Measurements from ENCODE around the gene APBA2.
"Not testable (repeated sequence)": the region's sequence is repeated elsewhere in the genome, so short reads cannot be mapped to it uniquely, and the experiment has no call there.

The APBA2 gene

DNA sequence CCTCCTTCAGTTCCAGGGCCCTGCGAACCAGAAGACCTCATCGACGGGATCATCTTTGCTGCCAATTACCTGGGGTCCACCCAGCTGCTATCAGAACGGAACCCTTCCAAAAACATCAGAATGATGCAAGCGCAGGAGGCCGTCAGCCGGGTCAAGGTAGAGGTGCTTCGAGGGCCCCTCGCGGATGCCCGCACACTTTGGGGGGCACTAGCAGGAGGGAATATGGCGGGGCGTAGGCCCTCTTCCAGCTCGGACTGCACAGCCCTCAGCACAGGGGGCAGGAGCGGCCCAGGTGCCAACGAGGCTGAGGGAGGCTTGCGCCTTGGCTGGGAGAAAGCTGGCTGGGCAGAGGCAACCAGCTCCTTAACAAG lies 207.3 kb downstream of the APBA2 start:
- DNase-seq, result no peak

DNA sequence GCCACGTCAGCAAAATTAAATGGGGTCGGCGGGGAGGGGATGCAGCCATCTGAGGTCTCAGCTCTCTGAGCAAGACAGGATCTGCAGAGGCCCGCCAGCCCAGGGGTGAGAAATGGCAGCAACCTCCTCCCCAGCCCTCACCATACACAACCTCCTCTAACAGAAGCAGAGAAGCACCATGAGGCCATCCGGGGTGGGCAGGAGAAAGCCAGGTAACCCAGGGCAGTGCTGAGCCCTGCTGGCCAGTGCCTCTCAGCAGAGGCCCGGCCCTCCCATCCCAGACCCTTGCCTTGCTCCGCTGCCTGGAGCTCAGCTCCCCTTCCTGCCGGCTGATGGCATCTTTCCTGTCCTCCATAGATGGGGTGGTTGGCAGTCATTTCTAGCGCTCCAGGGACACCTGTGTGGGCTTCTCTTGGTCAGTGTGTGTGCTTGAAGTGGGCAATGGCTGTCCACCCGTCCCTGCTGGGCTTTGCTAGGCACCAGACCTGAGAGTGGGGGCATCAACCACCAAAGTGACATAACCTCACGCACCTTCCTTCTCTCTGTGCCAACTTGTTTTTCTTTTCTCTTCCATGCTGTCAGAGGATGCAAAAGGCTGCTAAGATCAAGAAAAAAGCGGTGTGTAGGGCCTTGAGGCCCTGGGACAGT lies 208.0 kb downstream of the APBA2 start:
- no peak for DNase-seq

DNA sequence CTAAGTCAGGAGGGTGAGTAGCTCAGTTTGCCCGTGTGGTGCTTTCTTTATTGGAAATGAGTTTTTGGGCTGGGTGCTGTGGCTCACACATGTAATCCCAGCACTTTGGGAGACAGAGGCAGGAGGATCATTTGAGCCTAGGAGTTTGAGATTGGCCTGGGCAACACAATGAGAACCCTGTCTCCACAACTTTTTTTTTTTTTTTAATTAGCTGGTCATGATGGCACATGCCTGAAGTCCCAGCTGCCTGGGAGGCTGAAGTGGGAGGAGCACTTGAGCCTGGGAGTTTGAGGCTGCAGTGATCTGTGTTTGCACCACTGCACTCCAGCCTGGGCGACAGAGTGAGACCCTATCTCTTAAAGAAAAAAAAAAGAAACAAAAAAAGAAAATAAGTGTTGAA lies 208.9 kb downstream of the APBA2 start:
- no peak for DNase-seq

DNA sequence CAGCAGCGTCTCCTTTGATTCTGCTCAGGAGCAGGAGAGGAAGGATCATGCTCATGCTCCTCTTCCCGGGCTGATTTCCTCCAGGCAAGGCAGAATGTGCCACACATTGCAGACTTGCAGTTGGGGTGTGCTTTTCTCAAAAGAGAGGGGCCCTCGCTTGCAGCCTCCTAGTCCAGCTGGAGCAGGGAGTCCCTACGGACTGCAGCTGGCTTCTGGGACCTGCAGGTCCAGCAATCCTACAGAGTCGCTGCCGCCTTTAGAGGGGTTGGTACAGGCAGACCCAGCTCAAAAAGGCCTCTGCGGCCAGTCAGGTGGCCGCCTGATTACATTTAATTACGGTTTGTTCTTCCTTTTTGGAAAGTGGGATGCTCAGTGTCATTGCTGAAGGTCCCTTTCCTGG lies 210.0 kb downstream of the APBA2 start:
- no peak for DNase-seq

DNA sequence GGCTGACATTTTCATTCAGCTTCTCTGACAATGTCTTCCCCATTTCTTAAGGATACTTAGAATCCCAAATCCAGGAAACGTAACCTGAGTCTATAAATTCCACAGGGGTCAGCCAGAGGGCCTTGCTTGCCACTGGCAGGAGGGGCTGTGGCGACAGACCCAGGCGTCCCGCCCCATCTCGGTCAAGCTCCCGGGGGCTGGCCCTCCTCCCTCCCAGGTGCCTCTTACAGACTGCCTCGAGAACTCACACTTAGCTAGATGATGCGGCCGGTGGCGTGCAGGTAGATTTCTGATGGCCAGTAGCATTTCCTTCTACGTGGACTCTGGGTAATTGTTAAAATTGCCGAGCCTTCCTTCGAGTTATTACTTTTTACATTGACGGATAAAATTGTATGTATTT lies 211.4 kb downstream of the APBA2 start:
- DNase-seq, result no peak

DNA sequence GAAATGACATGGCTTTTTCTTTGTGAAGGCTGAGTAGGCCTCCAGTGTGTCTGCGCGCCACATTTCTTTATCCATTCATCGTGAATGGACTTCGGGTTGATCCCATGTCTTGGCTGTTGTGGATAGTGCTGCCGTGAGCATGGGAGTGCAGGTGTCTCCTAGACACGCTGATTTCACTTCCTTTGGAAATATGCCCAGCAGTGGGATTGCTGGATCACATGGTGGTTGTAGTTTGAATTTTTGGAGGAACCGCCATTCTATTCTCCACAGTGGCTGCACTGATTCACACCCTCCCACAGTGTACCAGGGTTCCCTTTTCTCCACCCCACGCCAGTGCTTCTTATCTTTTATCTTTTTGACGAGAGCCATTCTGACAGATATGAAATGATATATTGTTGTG lies 212.2 kb downstream of the APBA2 start:
- no peak for DNase-seq

DNA sequence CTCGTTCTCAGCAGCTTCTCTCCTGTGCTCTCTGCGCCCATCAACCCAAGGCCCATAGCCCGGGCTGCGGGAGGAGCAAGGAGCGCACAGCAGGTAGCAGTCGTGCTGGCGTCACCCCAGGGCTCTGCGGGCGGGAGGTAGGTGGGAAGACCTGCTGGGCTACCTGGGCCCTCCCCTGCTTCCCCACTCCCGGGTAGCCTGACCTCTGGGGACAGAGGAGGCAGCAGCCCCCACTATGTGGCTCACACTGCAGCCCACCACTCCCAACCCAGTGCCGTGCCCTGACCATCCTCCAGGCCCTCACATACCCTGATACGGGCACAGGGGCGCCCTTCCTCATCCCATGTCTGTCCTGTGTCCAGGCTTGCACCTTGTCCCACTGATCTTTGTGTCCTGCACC lies 212.9 kb downstream of the APBA2 start:
- no peak for DNase-seq

DNA sequence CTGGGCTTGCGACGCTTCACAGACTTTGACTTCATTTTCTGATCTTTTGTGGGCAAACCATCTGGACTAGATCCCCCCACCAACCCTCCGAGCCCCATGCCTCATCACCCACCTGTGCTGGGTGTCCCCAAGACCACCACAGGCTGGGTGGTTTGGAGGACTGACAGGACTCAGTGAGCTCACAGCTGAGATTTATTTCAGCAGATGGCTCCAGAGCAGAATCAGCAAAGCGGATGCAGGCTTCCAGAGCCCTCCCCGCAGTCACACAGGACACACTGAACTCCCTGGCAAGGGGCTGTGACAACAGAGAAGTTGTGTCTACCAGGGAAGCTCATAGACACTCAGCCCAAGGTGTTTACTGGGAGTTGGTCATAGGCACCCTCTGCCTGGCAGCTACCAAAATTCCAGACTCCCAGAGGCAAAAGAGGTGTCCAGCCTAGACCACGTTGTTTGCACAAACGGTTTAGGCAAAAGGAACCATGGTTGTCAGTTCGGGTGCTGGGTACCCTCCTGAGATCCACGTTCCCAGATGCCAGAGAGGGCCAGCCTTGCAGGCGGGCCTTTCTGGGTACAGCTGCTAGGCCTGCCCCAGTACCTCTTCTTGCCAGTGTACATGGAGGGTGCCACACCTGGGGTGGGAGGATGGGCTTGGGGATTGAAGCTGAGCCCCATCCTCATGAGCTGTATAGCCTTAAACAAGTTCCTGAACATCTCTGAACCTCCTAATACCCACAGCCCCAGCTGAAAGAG lies 213.5 kb downstream of the APBA2 start:
- DNase-seq, result no peak

DNA sequence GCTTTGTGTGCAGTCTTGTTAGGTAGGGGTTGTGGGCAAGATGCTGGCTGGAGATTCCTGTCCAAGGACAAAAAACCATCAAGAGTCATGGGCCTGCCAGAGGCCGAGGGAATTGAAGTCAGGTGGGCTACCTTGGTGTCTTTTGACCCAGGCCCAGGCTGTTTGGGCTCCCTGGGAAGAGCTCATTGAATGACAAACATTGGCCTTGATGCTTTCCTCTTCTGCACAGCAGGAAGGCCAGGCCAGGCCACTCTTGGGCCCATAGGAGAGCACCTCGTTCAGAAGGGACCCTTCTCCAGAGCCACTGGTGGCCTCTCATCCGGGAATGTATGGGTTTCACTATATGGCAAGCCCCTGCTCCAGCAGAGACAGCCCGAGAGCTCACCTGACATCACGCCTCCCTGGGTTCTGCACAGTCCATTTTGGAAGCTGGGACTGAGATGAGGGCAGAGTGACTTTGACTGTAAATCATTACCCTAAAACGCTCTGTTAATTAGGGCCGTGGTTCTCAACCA lies 214.8 kb downstream of the APBA2 start:
- no peak for DNase-seq

DNA sequence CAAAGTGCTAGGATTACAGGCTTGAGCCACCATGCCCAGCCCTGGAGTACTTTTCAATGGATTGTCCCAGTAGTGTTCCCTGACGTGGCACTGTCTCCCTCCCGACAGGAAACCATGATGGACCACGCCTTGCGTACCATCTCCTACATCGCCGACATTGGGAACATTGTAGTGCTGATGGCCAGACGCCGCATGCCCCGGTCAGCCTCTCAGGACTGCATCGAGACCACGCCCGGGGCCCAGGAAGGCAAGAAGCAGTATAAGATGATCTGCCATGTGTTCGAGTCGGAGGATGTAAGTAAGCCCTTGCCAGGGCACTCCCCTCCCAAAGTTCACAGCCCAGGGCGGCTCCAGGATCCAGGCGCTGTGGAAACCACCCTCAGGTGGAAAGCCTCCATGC lies 215.7 kb downstream of the APBA2 start:
- DNase-seq, result no peak

DNA sequence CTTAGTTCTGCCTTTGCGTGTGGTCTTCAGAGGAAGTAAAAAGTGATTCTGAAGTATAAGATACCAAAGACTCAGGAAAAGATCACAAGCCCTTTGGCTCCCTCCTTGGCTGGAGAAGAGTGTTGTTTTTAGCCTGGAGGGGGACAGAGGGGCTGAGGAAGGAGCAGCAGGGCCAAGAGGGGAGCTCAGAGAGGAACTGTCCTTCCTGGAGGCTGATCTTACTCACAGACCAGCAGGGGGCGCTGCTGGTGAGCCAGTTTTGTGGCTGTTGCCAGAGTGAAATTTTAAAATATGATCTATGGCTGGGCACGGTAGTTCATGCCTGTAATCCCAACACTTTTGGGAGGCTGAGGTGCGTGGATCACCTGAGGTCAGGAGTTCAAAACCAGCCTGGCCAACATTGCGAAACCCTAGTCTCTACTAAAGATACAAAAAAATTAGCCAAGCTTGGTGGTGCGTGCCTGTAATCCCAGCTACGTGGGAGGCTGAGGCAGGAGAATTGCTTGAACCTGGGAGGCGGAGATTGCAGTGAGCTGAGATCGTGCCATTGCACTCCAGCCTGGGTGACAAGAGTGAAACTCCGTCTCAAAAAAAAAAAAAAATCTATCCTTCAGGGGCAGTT lies 216.5 kb downstream of the APBA2 start:
- not testable (repeated sequence) for DNase-seq

DNA sequence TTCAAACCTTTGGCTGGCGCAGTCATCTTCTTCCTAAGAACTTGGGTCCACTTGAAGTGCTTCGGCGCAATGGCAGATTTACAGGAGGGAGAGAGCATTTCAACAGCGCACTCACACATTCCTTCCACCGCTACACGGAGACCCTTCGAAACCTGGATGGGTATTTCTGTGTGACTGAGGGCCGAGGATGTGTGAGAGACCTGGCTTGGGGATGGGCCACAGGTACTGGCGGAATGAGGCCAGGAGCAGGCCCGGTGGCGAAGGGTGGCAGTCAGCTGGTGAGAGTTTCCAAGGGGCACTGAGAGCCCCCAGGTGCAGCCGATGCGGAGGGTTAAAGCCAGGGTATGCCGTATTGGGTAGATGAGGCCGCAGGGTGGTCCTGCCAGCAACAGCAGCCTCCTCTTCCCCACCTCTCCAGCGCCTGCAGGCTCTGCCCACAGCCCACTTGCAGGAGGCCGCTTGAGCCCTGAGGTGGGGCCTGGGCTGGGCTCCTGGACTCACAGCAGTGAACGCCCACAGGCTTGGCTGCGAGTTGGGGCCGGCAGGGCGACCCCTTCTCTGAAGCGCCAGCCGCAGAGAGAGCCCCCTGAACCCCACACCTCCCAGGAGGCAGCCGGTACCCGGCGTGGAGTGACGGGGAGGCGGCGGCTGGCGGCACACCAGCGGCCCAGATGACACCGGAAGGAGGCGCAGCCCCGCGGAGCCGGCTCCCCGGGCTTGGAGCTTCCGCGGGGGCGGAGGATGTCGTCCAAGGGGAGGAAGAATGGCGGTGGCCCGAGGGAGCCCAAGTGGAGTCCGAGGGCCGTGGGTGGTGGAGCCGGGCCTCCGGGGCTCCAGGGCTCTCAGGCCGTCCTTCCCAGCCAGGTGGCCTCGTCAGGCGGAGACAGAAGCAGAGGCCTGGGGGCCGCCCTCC lies 217.4 kb downstream of the APBA2 start:
- no peak for DNase-seq

DNA sequence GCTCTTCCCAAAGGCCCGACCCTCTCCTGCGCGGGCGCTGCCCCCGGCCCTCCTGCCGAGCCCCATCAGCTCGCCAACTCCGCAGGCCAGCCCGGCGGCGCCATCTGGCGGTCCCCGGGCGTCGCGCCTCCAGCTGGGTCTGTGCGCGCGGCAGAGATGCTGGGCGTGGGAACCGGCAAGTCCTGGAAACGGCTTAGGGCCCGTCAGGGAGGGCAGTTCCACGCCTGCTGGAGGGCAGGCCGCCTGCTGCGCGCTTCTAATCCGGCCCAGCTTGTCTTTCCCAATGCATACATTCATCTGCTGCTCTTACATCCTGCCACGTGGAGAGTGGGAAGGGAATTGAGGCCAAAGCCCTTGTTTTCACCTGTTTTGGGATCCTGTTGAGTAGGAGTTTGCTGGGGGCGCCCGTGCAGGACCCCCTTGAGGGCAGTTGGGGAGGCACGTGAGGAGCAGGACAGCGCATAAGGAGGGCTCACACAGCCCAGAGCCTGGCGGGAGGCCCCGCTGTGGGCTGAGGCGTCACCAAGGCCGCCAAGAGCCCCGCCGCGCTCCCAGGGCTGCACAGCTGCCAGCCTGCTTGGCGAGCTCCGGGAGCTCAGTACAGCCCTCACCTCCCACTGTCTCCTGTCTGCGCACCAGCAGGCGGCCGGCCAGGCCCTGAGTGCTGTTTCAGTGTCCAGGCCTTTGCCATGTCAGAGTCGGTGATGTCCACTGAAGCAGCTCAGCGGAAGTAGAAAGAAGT lies 218.2 kb downstream of the APBA2 start:
- DNase-seq, result no peak

DNA sequence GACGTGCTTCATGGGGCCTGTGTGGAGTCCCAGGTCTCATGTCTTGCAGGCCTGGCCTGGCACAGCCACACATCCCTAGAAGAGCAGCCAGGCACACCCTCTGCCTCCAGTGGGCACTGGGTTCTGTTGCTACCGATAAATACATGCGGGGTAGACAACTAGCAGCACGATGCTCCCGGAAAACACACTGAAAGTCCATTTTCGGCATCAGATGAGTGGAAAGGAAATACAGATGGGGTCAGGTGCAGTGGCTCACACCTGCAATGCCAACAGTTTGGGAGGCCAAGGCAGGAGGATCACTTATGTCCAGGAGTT lies 218.7 kb downstream of the APBA2 start:
- no peak for DNase-seq

DNA sequence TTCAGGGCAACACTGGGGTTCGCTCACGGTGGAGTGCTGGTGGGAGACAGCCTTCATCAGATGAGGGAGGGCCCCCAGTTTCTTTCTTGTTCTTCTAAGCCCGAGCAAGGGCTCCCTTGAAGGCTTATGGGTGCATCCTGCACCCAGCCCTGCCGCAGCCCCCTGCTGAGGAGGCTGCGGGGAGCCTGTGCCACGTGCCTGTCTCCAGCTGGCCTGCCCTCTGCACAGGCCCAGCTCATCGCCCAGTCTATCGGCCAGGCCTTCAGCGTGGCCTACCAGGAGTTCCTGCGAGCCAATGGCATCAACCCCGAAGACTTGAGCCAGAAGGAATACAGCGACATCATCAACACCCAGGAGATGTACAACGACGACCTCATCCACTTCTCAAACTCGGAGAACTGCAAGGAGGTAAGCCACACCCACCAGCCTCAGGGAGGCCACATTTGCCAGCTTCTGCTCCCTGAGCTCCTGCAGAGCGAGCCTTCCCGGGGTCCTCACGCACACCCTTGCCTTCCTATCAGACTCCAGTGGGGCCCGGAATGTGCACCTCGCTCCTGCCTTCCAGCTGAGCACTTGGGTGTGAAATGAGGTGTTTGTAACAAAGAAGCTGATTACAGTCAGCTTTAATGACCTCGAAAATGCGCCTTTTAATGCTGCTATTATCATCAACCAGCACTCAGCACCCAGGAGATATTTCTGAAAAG lies 219.5 kb downstream of the APBA2 start:
- no peak for DNase-seq

DNA sequence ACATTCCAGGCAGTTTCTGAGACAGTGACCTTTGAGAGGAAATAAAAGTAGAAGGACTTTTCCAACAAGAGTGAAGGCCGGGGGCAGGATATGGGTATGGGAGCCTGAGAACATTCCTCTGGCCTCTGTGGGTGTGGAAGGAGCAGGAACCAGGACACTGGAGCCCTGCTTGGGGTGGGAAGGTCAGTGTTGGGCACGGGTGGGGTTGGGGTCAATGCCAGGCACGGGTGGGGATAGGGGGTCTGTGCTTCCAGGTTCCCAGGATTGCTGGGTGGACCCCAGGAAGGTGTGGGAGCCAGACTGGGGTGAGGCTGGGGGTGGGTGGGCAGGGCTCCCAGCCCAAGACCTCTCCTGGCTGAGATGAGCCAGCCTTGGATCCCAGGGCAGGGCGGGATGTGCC lies 220.3 kb downstream of the APBA2 start:
- DNase-seq, result no peak

DNA sequence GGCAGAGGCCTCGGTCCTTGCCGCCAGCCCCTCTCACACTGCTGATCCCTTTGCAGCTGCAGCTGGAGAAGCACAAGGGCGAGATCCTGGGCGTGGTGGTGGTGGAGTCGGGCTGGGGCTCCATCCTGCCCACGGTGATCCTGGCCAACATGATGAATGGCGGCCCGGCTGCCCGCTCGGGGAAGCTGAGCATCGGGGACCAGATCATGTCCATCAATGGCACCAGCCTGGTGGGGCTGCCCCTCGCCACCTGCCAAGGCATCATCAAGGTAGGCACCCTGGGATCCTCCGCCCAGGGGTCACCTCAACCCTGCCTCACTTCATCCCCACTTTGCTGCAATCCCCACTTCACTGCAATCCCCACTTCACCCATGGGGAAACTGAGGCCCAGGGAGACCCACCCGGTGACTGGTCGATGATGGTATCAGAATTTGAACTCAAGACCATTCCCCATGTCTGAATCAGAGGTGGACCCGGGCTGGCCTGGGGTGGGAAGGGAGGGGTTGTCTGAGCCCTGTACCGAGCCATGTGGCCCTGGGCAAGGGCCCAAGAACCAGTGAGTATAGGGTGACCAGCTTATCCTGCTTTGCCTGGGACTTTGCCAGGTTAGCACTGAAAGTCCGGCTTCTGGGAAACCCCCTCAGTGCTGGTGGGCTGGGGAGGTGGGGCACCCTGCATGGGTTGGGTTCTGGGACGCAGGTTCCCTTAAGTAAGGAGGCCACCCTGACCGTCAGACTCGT lies 220.9 kb downstream of the APBA2 start:
- DNase-seq, result no peak

DNA sequence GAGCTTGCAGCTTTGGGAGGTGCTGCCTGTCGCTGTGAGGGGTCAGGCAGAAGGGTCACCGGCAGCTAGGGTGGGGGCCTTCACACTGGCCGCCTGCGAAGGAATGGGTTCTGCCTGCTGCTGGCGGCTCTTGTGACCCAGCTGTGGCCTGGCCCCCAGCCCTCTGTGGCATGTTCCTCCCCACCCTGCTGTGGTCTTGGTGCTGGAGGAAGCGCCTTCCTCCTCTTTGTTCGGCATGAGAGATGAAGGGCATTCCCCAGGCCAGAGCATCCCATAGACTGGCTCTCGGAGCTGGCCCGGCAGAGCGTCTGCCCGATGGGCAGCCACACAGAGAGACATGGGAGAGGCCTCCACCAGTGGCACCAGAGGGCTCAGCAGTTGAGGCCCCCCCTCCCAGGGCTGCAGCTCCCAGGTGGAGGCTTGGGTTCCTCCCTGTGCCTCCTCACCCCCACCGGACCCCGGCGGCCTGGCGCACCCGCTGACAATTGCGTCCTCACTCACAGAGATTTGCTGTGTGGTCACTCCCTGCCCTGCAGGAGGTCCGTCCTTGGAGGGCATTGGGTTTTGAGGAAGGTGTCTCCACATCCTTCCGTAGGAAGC lies 221.6 kb downstream of the APBA2 start:
- no peak for DNase-seq

DNA sequence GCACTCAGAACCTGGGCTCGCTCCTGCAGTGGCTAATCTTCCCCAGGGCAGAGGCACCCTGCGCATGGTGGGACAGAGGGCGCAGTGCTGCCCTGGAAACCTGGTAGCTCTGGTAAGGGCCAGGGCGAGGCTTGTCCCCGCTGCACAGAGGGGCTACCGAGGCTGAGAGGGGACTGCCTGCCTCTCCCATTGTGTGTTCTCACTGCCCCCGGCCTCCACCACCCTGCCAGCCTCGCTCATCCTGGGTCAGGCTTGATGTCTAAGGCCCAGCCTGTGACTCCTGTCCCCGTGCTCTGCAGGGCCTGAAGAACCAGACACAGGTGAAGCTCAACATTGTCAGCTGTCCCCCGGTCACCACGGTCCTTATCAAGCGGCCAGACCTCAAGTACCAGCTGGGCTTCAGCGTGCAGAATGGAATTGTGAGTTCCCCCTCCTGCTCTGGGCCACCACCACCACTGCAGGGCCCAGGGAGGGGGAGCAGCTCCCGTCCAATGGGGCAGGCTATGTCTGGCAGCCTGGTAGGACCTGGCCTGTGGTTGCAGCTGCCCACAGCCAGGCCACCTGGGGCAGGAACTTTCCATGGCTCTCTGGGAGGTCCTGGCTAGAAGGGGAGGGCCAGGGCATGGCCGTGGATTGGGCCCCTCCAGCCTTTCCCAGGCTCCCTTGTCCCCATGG lies 222.3 kb downstream of the APBA2 start:
- DNase-seq, result no peak

DNA sequence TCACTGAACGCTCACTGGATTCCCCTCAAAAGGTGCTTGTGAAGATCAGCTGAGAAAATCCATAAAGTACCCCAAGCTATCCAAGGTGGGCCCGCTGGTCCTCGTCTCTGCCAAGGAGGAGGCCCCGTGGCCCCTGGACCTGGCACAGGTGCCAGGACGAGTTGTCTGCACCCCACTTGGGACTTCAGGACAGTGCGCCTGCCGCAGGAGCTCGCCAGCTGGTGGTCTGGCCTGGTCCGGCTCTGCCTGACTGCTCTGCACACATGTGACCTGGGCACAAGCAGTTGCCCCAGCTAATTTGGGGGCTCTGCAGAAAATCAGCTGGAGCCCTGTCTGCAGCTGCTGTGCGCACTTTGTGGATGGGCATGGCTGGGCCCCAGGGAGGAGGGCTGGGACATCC lies 224.0 kb downstream of the APBA2 start:
- no peak for DNase-seq

Measured in NCI-H187 (cell line).